Endodermal cell (in vitro differentiated cells): ENCODE measurements around the gene MYLK4. TPM values are rescaled to one million over a fixed set of nuclear protein-coding genes. Genes with fewer than 3 reads are reported as not detected.

Source experiments
- DNase-seq: peaks from one replicate; pipeline ENCODE4 v3.0.0-alpha.2; 2017
- H3K27ac ChIP-seq: 2 replicates; pipeline ENCODE4 v1.5.1; 2013; ENCODE audit warnings: mild to moderate bottlenecking, low read depth, low read length, moderate library complexity
- H3K27me3 ChIP-seq: 2 replicates; pipeline ENCODE4 v1.6.1; 2013; ENCODE audit warnings: mild to moderate bottlenecking, low read length, moderate library complexity; ENCODE audit not compliant: insufficient read depth, control insufficient read depth, poor library complexity, severe bottlenecking
- H3K36me3 ChIP-seq: 2 replicates; pipeline ENCODE4 v1.7.0; 2013; ENCODE audit warnings: mild to moderate bottlenecking, low read length, moderate library complexity; ENCODE audit not compliant: control insufficient read depth, insufficient read depth
- H3K4me1 ChIP-seq: one replicate; pipeline ENCODE4 v1.7.0; 2013; ENCODE audit warnings: low read length; ENCODE audit not compliant: control insufficient read depth, insufficient read depth
- H3K4me3 ChIP-seq: 2 replicates; pipeline ENCODE4 v1.5.1; 2013; ENCODE audit warnings: mild to moderate bottlenecking, low read length, moderate library complexity
- H3K9ac ChIP-seq: 2 replicates; pipeline ENCODE4 v1.6.1; 2013; ENCODE audit warnings: mild to moderate bottlenecking, low read length, moderate library complexity; ENCODE audit not compliant: poor library complexity, severe bottlenecking; ENCODE audit errors: extremely low read depth
- H3K9me3 ChIP-seq: 2 replicates; pipeline ENCODE4 v1.6.1; 2013; ENCODE audit warnings: mild to moderate bottlenecking, low read length, moderate library complexity; ENCODE audit not compliant: control insufficient read depth
- H3K27ac Mint-ChIP-seq: 2 replicates; pipeline ENCODE4 v1.8.0; 2020; ENCODE audit warnings: mixed read lengths
- H3K27me3 Mint-ChIP-seq: 2 replicates; pipeline ENCODE4 v1.8.0; 2021; ENCODE audit warnings: mild to moderate bottlenecking, mixed read lengths; ENCODE audit not compliant: insufficient read depth
- H3K36me3 Mint-ChIP-seq: 2 replicates; pipeline ENCODE4 v1.8.0; 2020; ENCODE audit warnings: low read depth, mixed read lengths
- H3K4me1 Mint-ChIP-seq: 2 replicates; pipeline ENCODE4 v1.8.0; 2020; ENCODE audit warnings: mixed read lengths
- H3K4me3 Mint-ChIP-seq: 2 replicates; pipeline ENCODE4 v1.8.0; 2020; ENCODE audit warnings: mild to moderate bottlenecking, moderate library complexity, mixed read lengths
- H3K9me3 Mint-ChIP-seq: 2 replicates; pipeline ENCODE4 v1.8.0; 2020; ENCODE audit warnings: mild to moderate bottlenecking, mixed read lengths
- WGBS, 2 experiments: methylation state at CpG; one replicate each; pipeline versions ENCODE4 v1.1.5 to v1.1.7; 2013; ENCODE audit warnings: missing lambda C conversion rate in 2 of 2, mixed read lengths in 1 of 2; ENCODE audit not compliant: insufficient coverage in 1 of 2, insufficient read length in 1 of 2; 5-methylcytosine and 5-hydroxymethylcytosine counted together
- total RNA-seq, 2 donors: library from RNA; stranded (reverse); fragmentation: NEBNext Ultra II Directional in 1 of 2; extraction: Animal tissue kit (Norgen Biotek cat#: 25700) in 1 of 2; gene quantifications; 2 replicates in 1 of 2; 3 replicates in 1 of 2; pipeline ENCODE4 v1.2.1, GENCODE V29; 2021
- TF ChIP-seq, protein P1 (sequence below): fragments of 200-600 bp; sonication (generic); conservative IDR thresholded peaks from 2 replicates; pipeline ENCODE4 v1.5.0; 2021; ENCODE audit warnings: antibody characterized with exemption, mild to moderate bottlenecking

Gene MYLK4
- total RNA-seq, 2 donors from 2014 or later = 0.18 to 0.20 TPM

DNA sequence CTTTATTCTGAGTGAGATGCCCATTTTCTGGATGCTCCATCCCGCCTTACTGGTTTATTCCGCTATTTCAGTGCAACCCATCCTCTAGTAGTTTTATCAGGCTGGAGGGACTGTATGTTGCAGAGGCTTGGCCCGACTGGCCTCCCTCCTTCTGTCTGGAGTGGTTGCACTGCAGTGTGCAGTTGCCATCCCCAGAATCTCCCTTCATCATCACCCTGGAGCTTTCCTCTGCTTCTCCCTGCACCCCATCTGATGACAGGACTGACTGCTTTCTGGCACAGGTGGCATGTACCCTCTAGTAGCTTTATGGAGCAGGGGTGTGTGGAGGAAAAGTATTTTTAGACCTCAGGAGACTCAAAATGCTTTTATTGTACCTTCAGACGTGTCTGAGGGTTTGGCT lies 35.5 kb upstream of the MYLK4 start:
- Histone ChIP-seq H3K9ac (no peak overlapping the region), H3K27me3 (no peaks in the 10 kb centered on the region), H3K36me3 (peaks cover 38% of the 10 kb centered on the region), H3K4me1 (no peaks in the 10 kb centered on the region), H3K27ac (no peak overlapping the region), H3K9me3 (no peaks in the 10 kb centered on the region), H3K4me3 (no peak overlapping the region)
- H3K9me3 Mint-ChIP-seq = no peaks in the 10 kb centered on the region
- H3K27me3 Mint-ChIP-seq = no peaks in the 10 kb centered on the region
- H3K27ac Mint-ChIP-seq = no peak overlapping the region
- DNase-seq = no peak
- peaks cover 36% of the 10 kb centered on the region for H3K36me3 Mint-ChIP-seq
- WGBS, 2 experiments = 83 to 90% methylated on average over 3 to 4 of the region's 4 CpGs
- no peak overlapping the region for H3K4me3 Mint-ChIP-seq
- H3K4me1 Mint-ChIP-seq = peaks cover 7% of the 10 kb centered on the region
- TF ChIP-seq, protein P1, sequence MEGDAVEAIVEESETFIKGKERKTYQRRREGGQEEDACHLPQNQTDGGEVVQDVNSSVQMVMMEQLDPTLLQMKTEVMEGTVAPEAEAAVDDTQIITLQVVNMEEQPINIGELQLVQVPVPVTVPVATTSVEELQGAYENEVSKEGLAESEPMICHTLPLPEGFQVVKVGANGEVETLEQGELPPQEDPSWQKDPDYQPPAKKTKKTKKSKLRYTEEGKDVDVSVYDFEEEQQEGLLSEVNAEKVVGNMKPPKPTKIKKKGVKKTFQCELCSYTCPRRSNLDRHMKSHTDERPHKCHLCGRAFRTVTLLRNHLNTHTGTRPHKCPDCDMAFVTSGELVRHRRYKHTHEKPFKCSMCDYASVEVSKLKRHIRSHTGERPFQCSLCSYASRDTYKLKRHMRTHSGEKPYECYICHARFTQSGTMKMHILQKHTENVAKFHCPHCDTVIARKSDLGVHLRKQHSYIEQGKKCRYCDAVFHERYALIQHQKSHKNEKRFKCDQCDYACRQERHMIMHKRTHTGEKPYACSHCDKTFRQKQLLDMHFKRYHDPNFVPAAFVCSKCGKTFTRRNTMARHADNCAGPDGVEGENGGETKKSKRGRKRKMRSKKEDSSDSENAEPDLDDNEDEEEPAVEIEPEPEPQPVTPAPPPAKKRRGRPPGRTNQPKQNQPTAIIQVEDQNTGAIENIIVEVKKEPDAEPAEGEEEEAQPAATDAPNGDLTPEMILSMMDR = no peak

DNA sequence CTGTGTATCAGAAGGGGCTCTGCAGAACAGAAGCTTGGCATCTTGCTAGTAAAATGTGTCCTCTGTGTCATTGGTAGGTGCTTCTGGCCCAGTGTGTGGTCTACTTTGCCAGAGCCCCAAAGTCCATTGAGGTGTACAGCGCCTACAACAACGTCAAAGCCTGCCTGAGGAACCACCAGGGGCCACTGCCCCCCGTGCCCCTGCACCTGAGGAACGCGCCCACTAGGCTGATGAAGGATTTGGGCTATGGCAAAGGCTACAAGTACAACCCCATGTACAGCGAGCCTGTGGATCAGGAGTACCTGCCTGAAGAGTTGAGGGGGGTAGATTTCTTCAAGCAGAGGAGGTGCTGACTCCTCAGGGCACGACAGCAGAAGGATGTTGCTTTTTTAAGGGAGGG lies 34.2 kb upstream of the MYLK4 start:
- no peaks in the 10 kb centered on the region for H3K4me1 ChIP-seq
- Mint-ChIP-seq H3K27ac (no peak overlapping the region), H3K9me3 (no peaks in the 10 kb centered on the region), H3K36me3 (peaks cover 48% of the 10 kb centered on the region), H3K4me3 (no peak overlapping the region), H3K4me1 (no peaks in the 10 kb centered on the region), H3K27me3 (no peaks in the 10 kb centered on the region)
- DNase-seq = no peak
- H3K9ac ChIP-seq = no peak overlapping the region
- no peak overlapping the region for H3K27ac ChIP-seq
- H3K27me3 ChIP-seq = no peaks in the 10 kb centered on the region
- TF ChIP-seq, protein P1 = no peak
- H3K36me3 ChIP-seq = peaks cover 50% of the 10 kb centered on the region
- H3K4me3 ChIP-seq = no peak overlapping the region
- WGBS, 2 experiments = 92 to 96% methylated on average over 6 to 7 of the region's 7 CpGs
- no peaks in the 10 kb centered on the region for H3K9me3 ChIP-seq

DNA sequence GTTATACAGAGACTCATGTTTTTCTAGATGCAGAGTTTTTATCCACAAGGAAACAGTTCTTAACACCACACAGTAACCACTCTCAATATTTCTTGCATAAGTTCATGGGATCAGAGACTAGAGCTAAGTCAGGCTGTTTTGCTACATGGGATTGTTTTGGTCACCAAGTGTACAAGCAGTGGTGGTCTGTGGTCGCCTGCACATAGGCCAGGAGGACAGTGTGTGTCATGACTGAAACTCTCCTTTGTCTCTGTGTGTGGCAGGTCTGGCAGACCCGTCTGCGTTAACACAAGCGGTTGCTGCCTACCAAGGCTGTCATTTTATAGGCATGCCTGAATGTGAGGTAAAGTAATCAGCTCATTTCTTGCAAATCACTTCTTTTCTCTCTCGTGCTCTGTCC lies 33.3 kb upstream of the MYLK4 start:
- no peak overlapping the region for H3K27ac ChIP-seq
- no peak overlapping the region for H3K9ac ChIP-seq
- H3K4me1 Mint-ChIP-seq = no peaks in the 10 kb centered on the region
- H3K27me3 Mint-ChIP-seq = no peaks in the 10 kb centered on the region
- WGBS, 2 experiments = 88 to 91% methylated on average over 5 of the region's 5 CpGs
- H3K4me3 ChIP-seq = no peak overlapping the region
- TF ChIP-seq, protein P1 = no peak
- H3K27ac Mint-ChIP-seq = no peak overlapping the region
- no peaks in the 10 kb centered on the region for H3K4me1 ChIP-seq
- no peaks in the 10 kb centered on the region for H3K9me3 Mint-ChIP-seq
- no peaks in the 10 kb centered on the region for H3K9me3 ChIP-seq
- no peak overlapping the region for H3K4me3 Mint-ChIP-seq
- peaks cover 59% of the 10 kb centered on the region for H3K36me3 ChIP-seq
- DNase-seq = no peak
- peaks cover 53% of the 10 kb centered on the region for H3K36me3 Mint-ChIP-seq
- H3K27me3 ChIP-seq = no peaks in the 10 kb centered on the region
